Measurements from ENCODE around the gene BTF3.
"Not testable (repeated sequence)": the region's sequence is repeated elsewhere in the genome, so short reads cannot be mapped to it uniquely, and the experiment has no call there.

BTF3 gene

DNA sequence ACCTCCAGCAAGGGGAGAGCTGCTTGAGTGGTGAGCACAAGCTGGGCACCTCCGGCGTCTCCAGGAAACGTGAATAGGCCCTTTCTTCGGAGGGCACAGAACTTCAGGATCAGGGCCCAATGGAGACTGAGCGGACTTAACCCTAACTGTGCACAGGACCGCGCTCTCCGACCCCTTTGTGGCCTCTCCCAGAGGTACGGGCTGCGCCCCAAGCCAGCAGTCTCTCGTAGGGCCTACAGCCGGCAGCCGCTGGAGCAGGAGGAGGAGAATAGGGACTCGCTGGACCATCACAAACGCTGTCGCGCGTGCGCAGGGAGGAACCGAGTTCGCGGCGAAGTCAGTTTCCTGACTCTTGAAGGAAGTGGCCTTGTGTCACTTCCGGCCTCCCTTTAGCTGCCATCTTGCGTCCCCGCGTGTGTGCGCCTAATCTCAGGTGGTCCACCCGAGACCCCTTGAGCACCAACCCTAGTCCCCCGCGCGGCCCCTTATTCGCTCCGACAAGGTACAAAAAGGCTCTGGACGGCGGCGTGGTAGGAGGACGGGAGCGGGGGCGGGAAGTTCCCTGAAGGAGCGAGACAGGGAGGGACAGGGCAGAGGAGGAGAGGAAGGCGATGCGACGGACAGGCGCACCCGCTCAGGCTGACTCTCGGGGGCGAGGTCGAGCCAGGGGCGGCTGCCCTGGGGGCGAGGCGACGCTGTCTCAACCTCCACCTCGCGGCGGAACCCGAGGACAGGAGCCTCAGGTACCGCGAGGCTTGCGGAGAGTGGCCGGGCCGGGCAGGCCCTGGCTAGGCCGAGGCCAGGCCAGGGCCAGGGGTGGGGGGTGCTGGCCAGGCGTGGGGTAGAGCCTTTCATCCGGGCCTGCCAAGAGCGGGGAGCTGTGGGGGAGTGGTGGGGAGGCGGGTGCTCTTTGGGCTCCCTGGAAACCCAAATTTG is at the start of gene BTF3:
Gene BTF3, plus strand, starts transcription at position 386 of the 936 bp plus-strand sequence. Its CDS starts 226 bp downstream, at position 612.
- Histone ChIP-seq H3K27me3 (ENCODE audit: control insufficient read depth in 2 of 2, insufficient read depth in 2 of 2, low read length in 2 of 2) (peaks cover 0 to 1% of the 10 kb centered on the region in 2 donors), H3K9me3 (ENCODE audit: control insufficient read depth in 2 of 2, low read length in 2 of 2) (no peaks in the 10 kb centered on the region), H3K36me3 (ENCODE audit: control insufficient read depth in 2 of 2, insufficient read depth in 2 of 2, low read length in 2 of 2) (peaks cover 18 to 21% of the 10 kb centered on the region in 2 donors), H3K27ac (ENCODE audit: low read depth in 2 of 2, low read length in 2 of 2) (peak within 1 kb of the TSS; percentile 91 to 92), H3K4me1 (ENCODE audit: control insufficient read depth in 2 of 2, insufficient read depth in 2 of 2, low read length in 2 of 2) (peaks cover 21 to 34% of the 10 kb centered on the region in 2 donors), H3K4me3 (ENCODE audit: low read length in 2 of 2) (peak within 1 kb of the TSS; percentile 92 to 97), H3K9ac (ENCODE audit: low read depth in 1 of 2, low read length in 2 of 2) (peak within 1 kb of the TSS; percentile 98 to 99)

- Histone ChIP-seq H3K9me3 (ENCODE audit: control insufficient read depth in 2 of 2, low read length in 2 of 2) (no peaks in the 10 kb centered on the region), H3K9ac (ENCODE audit: low read depth in 1 of 2, low read length in 2 of 2) (peak within 1 kb of the TSS in 1 of 2 donors; percentile 24)
Measured at GRCh38 chr5:73448463-73449136, 49.6 kb upstream of the BTF3 start, which contains the start of gene FOXD1. Gene FOXD1 (minus strand): TSS chr5:73448777. CDS start chr5:73448362, 415 bp downstream.

DNA sequence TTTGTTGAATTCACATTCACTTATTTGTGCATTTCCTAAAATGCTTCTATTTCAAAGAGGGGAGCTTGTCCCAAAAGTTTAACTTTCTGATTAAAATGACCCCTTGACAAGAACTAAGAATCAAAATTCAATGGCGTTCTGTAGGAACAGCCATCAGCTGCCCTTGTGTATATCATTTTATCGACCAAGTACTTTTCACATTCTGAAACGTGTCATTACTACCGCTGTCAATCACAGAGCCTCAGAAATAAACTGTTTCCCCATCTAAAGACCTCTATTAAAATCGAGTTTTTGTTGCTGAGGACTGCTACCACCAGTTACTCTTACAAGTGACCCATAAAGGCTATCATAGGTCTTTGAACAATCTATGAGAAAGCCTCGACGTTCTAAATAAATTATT is 48.1 kb upstream of the BTF3 start:
- Histone ChIP-seq H3K9me3 (ENCODE audit: control insufficient read depth in 2 of 2, low read length in 2 of 2) (no peaks in the 10 kb centered on the region), H3K27ac (ENCODE audit: low read depth in 2 of 2, low read length in 2 of 2) (no peak overlapping the region), H3K27me3 (ENCODE audit: control insufficient read depth in 2 of 2, insufficient read depth in 2 of 2, low read length in 2 of 2) (peaks cover 72 to 75% of the 10 kb centered on the region in 2 donors), H3K36me3 (ENCODE audit: control insufficient read depth in 2 of 2, insufficient read depth in 2 of 2, low read length in 2 of 2) (no peaks in the 10 kb centered on the region), H3K4me3 (ENCODE audit: low read length in 2 of 2) (no peak overlapping the region), H3K9ac (ENCODE audit: low read depth in 1 of 2, low read length in 2 of 2) (no peak overlapping the region), H3K4me1 (ENCODE audit: control insufficient read depth in 2 of 2, insufficient read depth in 2 of 2, low read length in 2 of 2) (peaks cover 6 to 17% of the 10 kb centered on the region in 2 donors)

More at GRCh38 chr5:73448463-73449136, 49.6 kb upstream of the BTF3 start, which contains the start of gene FOXD1:
- peaks cover 6 to 17% of the 10 kb centered on the region in 2 donors for H3K4me1 ChIP-seq (ENCODE audit: control insufficient read depth in 2 of 2, insufficient read depth in 2 of 2, low read length in 2 of 2)
- no peak within 1 kb of the TSS for H3K27ac ChIP-seq (ENCODE audit: low read depth in 2 of 2, low read length in 2 of 2)
- peak within 1 kb of the TSS; percentile 58 to 68 for H3K4me3 ChIP-seq (ENCODE audit: low read length in 2 of 2)
- H3K36me3 ChIP-seq (ENCODE audit: control insufficient read depth in 2 of 2, insufficient read depth in 2 of 2, low read length in 2 of 2): no peaks in the 10 kb centered on the region
- peaks cover 78 to 82% of the 10 kb centered on the region in 2 donors for H3K27me3 ChIP-seq (ENCODE audit: control insufficient read depth in 2 of 2, insufficient read depth in 2 of 2, low read length in 2 of 2)

GRCh38 chr5:73450672-73451223 is 47.5 kb upstream of the BTF3 start:
- H3K27me3 ChIP-seq (ENCODE audit: control insufficient read depth in 2 of 2, insufficient read depth in 2 of 2, low read length in 2 of 2): peaks cover 66 to 69% of the 10 kb centered on the region in 2 donors
- no peak overlapping the region for H3K9ac ChIP-seq (ENCODE audit: low read depth in 1 of 2, low read length in 2 of 2)
- no peaks in the 10 kb centered on the region for H3K9me3 ChIP-seq (ENCODE audit: control insufficient read depth in 2 of 2, low read length in 2 of 2)
- H3K4me1 ChIP-seq (ENCODE audit: control insufficient read depth in 2 of 2, insufficient read depth in 2 of 2, low read length in 2 of 2): peaks cover 6 to 17% of the 10 kb centered on the region in 2 donors
- no peak overlapping the region for H3K4me3 ChIP-seq (ENCODE audit: low read length in 2 of 2)
- no peak overlapping the region for H3K27ac ChIP-seq (ENCODE audit: low read depth in 2 of 2, low read length in 2 of 2)
- no peaks in the 10 kb centered on the region for H3K36me3 ChIP-seq (ENCODE audit: control insufficient read depth in 2 of 2, insufficient read depth in 2 of 2, low read length in 2 of 2)

- Histone ChIP-seq H3K27ac (ENCODE audit: low read depth in 2 of 2, low read length in 2 of 2) (no peak overlapping the region), H3K27me3 (ENCODE audit: control insufficient read depth in 2 of 2, insufficient read depth in 2 of 2, low read length in 2 of 2) (peaks cover 60 to 61% of the 10 kb centered on the region in 2 donors), H3K4me1 (ENCODE audit: control insufficient read depth in 2 of 2, insufficient read depth in 2 of 2, low read length in 2 of 2) (peaks cover 6 to 16% of the 10 kb centered on the region in 2 donors), H3K9ac (ENCODE audit: low read depth in 1 of 2, low read length in 2 of 2) (no peak overlapping the region), H3K36me3 (ENCODE audit: control insufficient read depth in 2 of 2, insufficient read depth in 2 of 2, low read length in 2 of 2) (no peaks in the 10 kb centered on the region), H3K4me3 (ENCODE audit: low read length in 2 of 2) (no peak overlapping the region), H3K9me3 (ENCODE audit: control insufficient read depth in 2 of 2, low read length in 2 of 2) (no peaks in the 10 kb centered on the region)
Measured at GRCh38 chr5:73451224-73452130, 46.8 kb upstream of the BTF3 start.

GRCh38 chr5:73452215-73452614 is 46.0 kb upstream of the BTF3 start:
- Histone ChIP-seq H3K4me3 (ENCODE audit: low read length in 2 of 2) (no peak overlapping the region), H3K4me1 (ENCODE audit: control insufficient read depth in 2 of 2, insufficient read depth in 2 of 2, low read length in 2 of 2) (peaks cover 6 to 15% of the 10 kb centered on the region in 2 donors), H3K36me3 (ENCODE audit: control insufficient read depth in 2 of 2, insufficient read depth in 2 of 2, low read length in 2 of 2) (no peaks in the 10 kb centered on the region), H3K27ac (ENCODE audit: low read depth in 2 of 2, low read length in 2 of 2) (no peak overlapping the region), H3K27me3 (ENCODE audit: control insufficient read depth in 2 of 2, insufficient read depth in 2 of 2, low read length in 2 of 2) (peaks cover 56 to 57% of the 10 kb centered on the region in 2 donors), H3K9me3 (ENCODE audit: control insufficient read depth in 2 of 2, low read length in 2 of 2) (no peaks in the 10 kb centered on the region), H3K9ac (ENCODE audit: low read depth in 1 of 2, low read length in 2 of 2) (no peak overlapping the region)

DNA sequence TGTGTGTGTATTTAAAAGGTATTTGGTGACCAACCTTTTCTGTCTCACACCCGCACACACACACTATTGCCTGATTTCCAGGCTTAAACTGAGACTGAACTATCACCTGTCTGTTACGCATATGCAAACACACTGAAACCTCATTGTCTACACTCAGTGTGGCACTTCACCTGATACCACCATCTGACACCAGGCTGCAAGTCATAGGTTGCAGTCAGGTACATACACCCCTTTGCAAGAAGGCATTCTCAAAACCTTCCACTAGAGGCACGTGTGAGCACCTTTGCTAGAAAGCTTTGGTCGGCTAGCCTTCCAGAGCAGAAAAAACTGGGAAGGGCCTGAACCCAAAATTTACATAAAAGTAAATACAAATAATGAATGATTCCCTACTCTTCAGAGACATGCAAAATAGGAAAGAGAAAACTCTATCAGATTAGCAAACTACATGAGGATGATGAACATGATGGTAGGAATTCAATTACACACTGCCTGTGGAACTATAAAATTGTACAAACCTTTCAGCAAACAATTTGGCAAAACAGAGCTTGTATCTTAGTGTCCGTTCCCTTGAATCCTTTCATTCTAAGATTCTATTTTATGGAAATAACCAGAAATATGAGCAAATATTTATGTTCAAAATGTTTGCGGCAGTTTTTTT is 43.7 kb upstream of the BTF3 start:
- peaks cover 46% of the 10 kb centered on the region in 2 donors for H3K27me3 ChIP-seq (ENCODE audit: control insufficient read depth in 2 of 2, insufficient read depth in 2 of 2, low read length in 2 of 2)

GRCh38 chr5:73456462-73456861 is 41.8 kb upstream of the BTF3 start:
- H3K27me3 ChIP-seq (ENCODE audit: control insufficient read depth in 2 of 2, insufficient read depth in 2 of 2, low read length in 2 of 2): peaks cover 28 to 30% of the 10 kb centered on the region in 2 donors
- not testable (repeated sequence) for H3K36me3 ChIP-seq (ENCODE audit: control insufficient read depth in 2 of 2, insufficient read depth in 2 of 2, low read length in 2 of 2); H3K4me3 ChIP-seq (ENCODE audit: low read length in 2 of 2); H3K4me1 ChIP-seq (ENCODE audit: control insufficient read depth in 2 of 2, insufficient read depth in 2 of 2, low read length in 2 of 2); H3K9me3 ChIP-seq (ENCODE audit: control insufficient read depth in 2 of 2, low read length in 2 of 2); H3K9ac ChIP-seq (ENCODE audit: low read depth in 1 of 2, low read length in 2 of 2); H3K27ac ChIP-seq (ENCODE audit: low read depth in 2 of 2, low read length in 2 of 2)

More for the DNA sequence above, 43.7 kb upstream of the BTF3 start:
- Histone ChIP-seq H3K27ac (ENCODE audit: low read depth in 2 of 2, low read length in 2 of 2) (no peak overlapping the region), H3K9ac (ENCODE audit: low read depth in 1 of 2, low read length in 2 of 2) (no peak overlapping the region), H3K4me3 (ENCODE audit: low read length in 2 of 2) (no peak overlapping the region), H3K4me1 (ENCODE audit: control insufficient read depth in 2 of 2, insufficient read depth in 2 of 2, low read length in 2 of 2) (peaks cover 0 to 4% of the 10 kb centered on the region in 2 donors), H3K9me3 (ENCODE audit: control insufficient read depth in 2 of 2, low read length in 2 of 2) (no peaks in the 10 kb centered on the region), H3K36me3 (ENCODE audit: control insufficient read depth in 2 of 2, insufficient read depth in 2 of 2, low read length in 2 of 2) (no peaks in the 10 kb centered on the region)

GRCh38 chr5:73459366-73459765 is 38.9 kb upstream of the BTF3 start:
- H3K27me3 ChIP-seq (ENCODE audit: control insufficient read depth in 2 of 2, insufficient read depth in 2 of 2, low read length in 2 of 2): peaks cover 2 to 5% of the 10 kb centered on the region in 2 donors
- H3K27ac ChIP-seq (ENCODE audit: low read depth in 2 of 2, low read length in 2 of 2): no peak overlapping the region
- no peak overlapping the region for H3K4me3 ChIP-seq (ENCODE audit: low read length in 2 of 2)

More at GRCh38 chr5:73459366-73459765, 38.9 kb upstream of the BTF3 start:
- no peaks in the 10 kb centered on the region for H3K9me3 ChIP-seq (ENCODE audit: control insufficient read depth in 2 of 2, low read length in 2 of 2)
- H3K9ac ChIP-seq (ENCODE audit: low read depth in 1 of 2, low read length in 2 of 2): no peak overlapping the region
- H3K4me1 ChIP-seq (ENCODE audit: control insufficient read depth in 2 of 2, insufficient read depth in 2 of 2, low read length in 2 of 2): no peaks in the 10 kb centered on the region
- no peaks in the 10 kb centered on the region for H3K36me3 ChIP-seq (ENCODE audit: control insufficient read depth in 2 of 2, insufficient read depth in 2 of 2, low read length in 2 of 2)
